Measurements from ENCODE around the gene DISP3. TPM values are rescaled to one million over a fixed set of nuclear protein-coding genes. Genes with fewer than 3 reads are reported as not detected.

The DISP3 gene
- total and polyA plus RNA-seq, 2 experiments from 2014 or later: 0.10 TPM; not detected in 1

DNA sequence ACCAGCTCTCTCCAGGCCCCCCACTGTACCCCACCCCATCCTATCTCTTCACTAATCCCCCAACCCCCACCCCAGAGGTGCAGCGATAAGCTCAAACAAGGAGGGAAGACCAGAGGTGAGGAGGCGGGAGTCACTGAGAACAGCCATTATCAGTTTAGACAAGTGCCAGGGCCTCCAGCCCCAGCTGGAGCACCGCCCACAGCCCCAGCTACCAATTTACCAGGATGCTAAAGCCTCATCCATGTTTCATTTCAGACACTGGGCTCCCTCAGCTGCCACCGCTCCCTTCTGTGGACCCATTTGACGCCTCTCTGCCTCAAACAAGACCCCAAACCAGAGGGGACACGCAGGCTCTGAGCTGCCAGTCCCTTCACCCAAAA is 80.6 kb downstream of the DISP3 start:
- Histone ChIP-seq H4K20me1 (ENCODE audit: insufficient read depth, poor library complexity, severe bottlenecking) (no peaks in the 10 kb centered on the region), H3K79me2 (no peaks in the 10 kb centered on the region), H3K4me3 (no peak overlapping the region), H3K9me2 (replicated peaks; ENCODE audit: insufficient read depth) (no peaks in the 10 kb centered on the region), H2AFZ (no peak overlapping the region), H3K4me1 (ENCODE audit: insufficient read depth) (no peaks in the 10 kb centered on the region), H3K36me3 (replicated peaks; ENCODE audit: insufficient read depth, low read depth) (no peaks in the 10 kb centered on the region), H3K9me3 (ENCODE audit: low read depth) (no peaks in the 10 kb centered on the region), H3K27ac (no peak overlapping the region), H3K4me2 (no peak overlapping the region), H3K27me3 (peaks cover 57% of the 10 kb centered on the region)
- DNase-seq (ENCODE audit: low spot score): no peak
- WGBS (ENCODE audit: low lambda C conversion rate, missing lambda C conversion rate): 49% methylated on average over 6 of the region's 6 CpGs
- TF ChIP-seq, protein P1, sequence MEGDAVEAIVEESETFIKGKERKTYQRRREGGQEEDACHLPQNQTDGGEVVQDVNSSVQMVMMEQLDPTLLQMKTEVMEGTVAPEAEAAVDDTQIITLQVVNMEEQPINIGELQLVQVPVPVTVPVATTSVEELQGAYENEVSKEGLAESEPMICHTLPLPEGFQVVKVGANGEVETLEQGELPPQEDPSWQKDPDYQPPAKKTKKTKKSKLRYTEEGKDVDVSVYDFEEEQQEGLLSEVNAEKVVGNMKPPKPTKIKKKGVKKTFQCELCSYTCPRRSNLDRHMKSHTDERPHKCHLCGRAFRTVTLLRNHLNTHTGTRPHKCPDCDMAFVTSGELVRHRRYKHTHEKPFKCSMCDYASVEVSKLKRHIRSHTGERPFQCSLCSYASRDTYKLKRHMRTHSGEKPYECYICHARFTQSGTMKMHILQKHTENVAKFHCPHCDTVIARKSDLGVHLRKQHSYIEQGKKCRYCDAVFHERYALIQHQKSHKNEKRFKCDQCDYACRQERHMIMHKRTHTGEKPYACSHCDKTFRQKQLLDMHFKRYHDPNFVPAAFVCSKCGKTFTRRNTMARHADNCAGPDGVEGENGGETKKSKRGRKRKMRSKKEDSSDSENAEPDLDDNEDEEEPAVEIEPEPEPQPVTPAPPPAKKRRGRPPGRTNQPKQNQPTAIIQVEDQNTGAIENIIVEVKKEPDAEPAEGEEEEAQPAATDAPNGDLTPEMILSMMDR (IDR thresholded peaks at IDR 0.05; ENCODE audit: poor library complexity): no peak
- TF ChIP-seq EZH2phosphoT487 (IDR thresholded peaks at IDR 0.05; ENCODE audit: low read depth, severe bottlenecking, unreplicated experiment) (no peak), EZH2 (IDR thresholded peaks at IDR 0.05; ENCODE audit: borderline replicate concordance) (no peak)

DNA sequence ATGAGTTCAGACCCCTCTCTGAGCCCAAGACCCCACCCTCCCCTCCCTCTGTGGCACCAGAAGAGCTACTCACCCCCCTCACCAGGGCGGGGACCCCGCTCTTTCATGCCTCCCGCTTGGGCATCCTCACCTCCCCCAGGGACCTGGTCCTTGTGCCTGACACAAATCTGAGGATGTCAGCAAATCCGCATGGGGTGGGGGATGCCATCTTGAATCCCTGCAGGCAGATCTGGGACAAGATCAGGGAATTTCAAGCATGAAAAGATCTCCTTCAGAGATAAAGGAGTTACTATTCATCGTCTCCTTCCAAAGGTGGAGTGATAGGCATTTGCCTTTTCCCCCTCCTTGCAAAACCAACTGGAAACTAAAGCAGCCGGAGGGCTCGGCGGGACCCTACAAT is 81.1 kb downstream of the DISP3 start:
- Histone ChIP-seq H3K27ac (no peak overlapping the region), H2AFZ (no peak overlapping the region), H3K4me2 (no peak overlapping the region), H3K27me3 (peaks cover 53% of the 10 kb centered on the region), H3K9me2 (replicated peaks; ENCODE audit: insufficient read depth) (no peaks in the 10 kb centered on the region), H4K20me1 (ENCODE audit: insufficient read depth, poor library complexity, severe bottlenecking) (no peaks in the 10 kb centered on the region), H3K9me3 (ENCODE audit: low read depth) (no peaks in the 10 kb centered on the region), H3K36me3 (replicated peaks; ENCODE audit: insufficient read depth, low read depth) (no peaks in the 10 kb centered on the region), H3K79me2 (no peaks in the 10 kb centered on the region), H3K4me3 (no peak overlapping the region), H3K4me1 (ENCODE audit: insufficient read depth) (no peaks in the 10 kb centered on the region)
- DNase-seq (ENCODE audit: low spot score): no peak
- 55% methylated on average over 8 of the region's 8 CpGs for WGBS (ENCODE audit: low lambda C conversion rate, missing lambda C conversion rate)
- TF ChIP-seq EZH2phosphoT487 (IDR thresholded peaks at IDR 0.05; ENCODE audit: low read depth, severe bottlenecking, unreplicated experiment) (no peak), EZH2 (IDR thresholded peaks at IDR 0.05; ENCODE audit: borderline replicate concordance) (no peak)
- TF ChIP-seq, protein P1 (IDR thresholded peaks at IDR 0.05; ENCODE audit: poor library complexity): no peak

DNA sequence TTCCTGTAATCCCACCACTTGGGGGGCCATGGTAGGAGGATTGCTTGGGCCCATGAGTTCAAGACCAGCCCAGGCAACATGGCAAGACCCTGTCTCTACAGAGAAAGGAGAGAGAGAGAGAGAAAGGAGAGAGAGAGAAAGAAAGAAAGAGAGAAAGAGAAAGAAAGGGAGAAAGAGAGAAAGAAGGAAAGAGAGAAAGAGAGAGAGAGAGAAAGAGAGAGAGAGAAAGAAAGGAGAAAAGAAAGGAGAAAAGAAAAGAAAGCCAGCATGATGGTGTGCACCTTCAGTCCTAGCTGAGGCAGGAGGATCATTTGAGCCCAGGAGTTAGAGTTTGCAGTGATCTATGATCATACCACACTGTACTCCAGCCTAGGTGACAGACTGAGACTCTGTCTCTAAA is 82.8 kb downstream of the DISP3 start:
- Histone ChIP-seq H3K79me2 (no peaks in the 10 kb centered on the region), H3K27ac (no peak overlapping the region), H3K9me2 (replicated peaks; ENCODE audit: insufficient read depth) (no peaks in the 10 kb centered on the region), H3K4me3 (no peak overlapping the region), H3K9me3 (ENCODE audit: low read depth) (no peaks in the 10 kb centered on the region), H3K4me1 (ENCODE audit: insufficient read depth) (no peaks in the 10 kb centered on the region), H4K20me1 (ENCODE audit: insufficient read depth, poor library complexity, severe bottlenecking) (no peaks in the 10 kb centered on the region), H3K27me3 (peaks cover 37% of the 10 kb centered on the region), H3K4me2 (no peak overlapping the region), H3K36me3 (replicated peaks; ENCODE audit: insufficient read depth, low read depth) (no peaks in the 10 kb centered on the region), H2AFZ (no peak overlapping the region)
- DNase-seq (ENCODE audit: low spot score): no peak
- no peak for TF ChIP-seq EZH2 (IDR thresholded peaks at IDR 0.05; ENCODE audit: borderline replicate concordance)
- TF ChIP-seq, protein P1 (IDR thresholded peaks at IDR 0.05; ENCODE audit: poor library complexity): no peak
- TF ChIP-seq EZH2phosphoT487 (IDR thresholded peaks at IDR 0.05; ENCODE audit: low read depth, severe bottlenecking, unreplicated experiment): no peak

DNA sequence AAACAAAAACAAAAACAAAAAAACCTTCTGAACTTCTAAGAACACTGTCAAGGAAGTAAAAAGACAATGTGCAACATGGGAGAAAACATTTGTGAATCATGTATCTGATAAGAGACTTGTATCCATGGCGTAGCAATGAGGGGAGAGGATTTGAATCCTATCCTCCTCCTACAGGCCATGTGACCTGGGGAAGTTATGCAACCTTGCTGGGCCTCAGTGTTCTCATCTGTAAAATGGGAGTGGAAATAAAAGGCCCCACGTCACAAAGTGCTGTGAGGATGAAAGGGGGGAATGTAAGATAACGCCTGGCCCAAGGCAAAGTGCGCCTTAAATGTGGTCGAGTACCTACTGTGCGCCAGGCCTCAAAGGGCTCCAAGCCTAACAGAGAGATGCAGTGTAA is 83.7 kb downstream of the DISP3 start:
- TF ChIP-seq EZH2phosphoT487 (IDR thresholded peaks at IDR 0.05; ENCODE audit: low read depth, severe bottlenecking, unreplicated experiment): no peak
- no peak for TF ChIP-seq EZH2 (IDR thresholded peaks at IDR 0.05; ENCODE audit: borderline replicate concordance)
- TF ChIP-seq, protein P1 (IDR thresholded peaks at IDR 0.05; ENCODE audit: poor library complexity): no peak
- H3K36me3 ChIP-seq (replicated peaks; ENCODE audit: insufficient read depth, low read depth): no peaks in the 10 kb centered on the region
- H3K27ac ChIP-seq: no peak overlapping the region
- H3K9me3 ChIP-seq (ENCODE audit: low read depth): no peaks in the 10 kb centered on the region
- peaks cover 27% of the 10 kb centered on the region for H3K27me3 ChIP-seq
- H3K4me1 ChIP-seq (ENCODE audit: insufficient read depth): no peaks in the 10 kb centered on the region
- H3K4me2 ChIP-seq: no peak overlapping the region
- H3K9me2 ChIP-seq (replicated peaks; ENCODE audit: insufficient read depth): no peaks in the 10 kb centered on the region
- WGBS (ENCODE audit: low lambda C conversion rate, missing lambda C conversion rate): 91% methylated on average over 6 of the region's 6 CpGs
- H2AFZ ChIP-seq: no peak overlapping the region
- no peaks in the 10 kb centered on the region for H4K20me1 ChIP-seq (ENCODE audit: insufficient read depth, poor library complexity, severe bottlenecking)
- no peak for DNase-seq (ENCODE audit: low spot score)
- no peaks in the 10 kb centered on the region for H3K79me2 ChIP-seq
- no peak overlapping the region for H3K4me3 ChIP-seq

Measured in hepatocyte (in vitro differentiated cells).